GM13977 (cell line): ENCODE measurements around the gene HID1.
A peak's percentile ranks its signal among the peaks of the same experiment; 100 is the strongest.

ENCODE experiments used
- DNase-seq: peaks from one replicate; pipeline ENCODE4 v3.0.0; 2012; ENCODE audit warnings: low spot score
- CTCF ChIP-seq: IDR thresholded peaks from 2 replicates; pipeline ENCODE4 v1.5.1; 2012; ENCODE audit warnings: mild to moderate bottlenecking, control low read depth; ENCODE audit not compliant: insufficient read depth; ENCODE audit errors: extremely low read depth, missing control alignments
- in situ Hi-C: fragments of 300-500 bp; cut with MboI; formaldehyde crosslinking; loops from one replicate; pipeline ENCODE4 v1.12.0; 2022; ENCODE audit warnings: low sequenced_read_pairs, low pct_unique_long_range_greater_than_20kb, mixed read lengths, inconsistent platforms; ENCODE audit not compliant: unreplicated experiment

HID1 gene

DNA sequence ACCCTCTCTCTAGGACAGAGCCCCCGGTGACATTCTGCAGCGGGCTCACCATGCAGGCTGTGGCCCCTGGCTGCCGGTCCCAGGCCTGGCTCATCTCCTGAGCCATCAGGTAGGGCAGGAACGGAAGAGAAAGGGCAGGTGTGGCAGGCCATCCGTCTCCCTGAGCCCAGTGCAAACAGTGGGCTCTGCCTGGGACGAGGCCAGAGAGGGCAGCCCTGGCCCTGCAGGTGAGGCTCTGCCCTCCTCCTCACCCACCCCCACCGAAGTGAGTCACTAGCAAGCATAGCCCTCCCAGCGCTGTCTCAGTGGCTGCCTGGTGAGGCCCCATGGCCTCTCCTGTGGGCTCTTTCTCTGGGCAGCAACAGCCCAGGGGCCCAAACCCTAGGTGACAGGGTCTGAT is 22.4 kb downstream of the HID1 start:
- in situ Hi-C loops, result loop anchor here (10.0 kb wide), 1 partner anchor 255 kb away; the partner anchor contains the start of gene NUP85
- TF ChIP-seq CTCF, result no peak
- no peak for DNase-seq

- in situ Hi-C loops, result loop anchor here (10.0 kb wide), 1 partner anchor 255 kb away; the partner anchor contains the start of gene NUP85
- no peak for DNase-seq
- TF ChIP-seq CTCF, result no peak
These were observed 23.0 kb downstream of the HID1 start for GRCh38 chr17:74949455-74950115.

DNA sequence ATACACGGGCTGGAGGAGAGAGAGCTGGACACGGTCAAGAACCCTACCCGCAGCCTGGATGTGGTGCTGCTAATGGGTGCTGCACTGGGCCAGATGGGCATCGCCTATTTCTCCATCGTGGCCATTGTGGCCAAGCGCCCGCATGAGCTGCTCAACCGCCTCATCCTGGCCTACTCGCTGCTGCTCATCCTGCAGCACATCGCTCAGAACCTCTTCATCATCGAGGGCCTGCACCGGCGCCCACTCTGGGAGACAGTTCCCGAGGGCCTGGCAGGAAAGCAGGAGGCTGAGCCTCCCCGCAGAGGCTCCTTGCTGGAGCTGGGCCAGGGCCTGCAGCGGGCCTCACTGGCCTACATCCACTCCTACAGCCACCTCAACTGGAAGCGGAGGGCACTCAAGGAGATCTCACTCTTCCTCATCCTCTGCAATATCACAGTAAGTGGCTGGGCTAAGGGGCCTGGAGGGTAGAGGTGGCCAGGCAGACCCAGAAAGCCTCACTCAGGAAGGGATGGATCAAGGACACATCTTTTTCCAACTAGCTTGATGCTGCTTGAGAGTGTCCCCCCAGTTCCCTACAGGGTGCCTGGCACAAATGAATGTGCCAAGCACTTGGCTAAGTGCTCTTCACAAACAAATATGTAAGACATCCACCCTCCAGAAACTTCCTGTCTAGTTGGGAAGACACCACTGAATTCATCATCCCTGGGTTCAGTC is 25.4 kb downstream of the HID1 start:
- no peak for DNase-seq
- in situ Hi-C loops, result no loop called here
- TF ChIP-seq CTCF, result no peak

- in situ Hi-C loops, result no loop called here
- no peak for DNase-seq
- TF ChIP-seq CTCF, result no peak
These were observed 25.9 kb downstream of the HID1 start for GRCh38 chr17:74946641-74947040.

DNA sequence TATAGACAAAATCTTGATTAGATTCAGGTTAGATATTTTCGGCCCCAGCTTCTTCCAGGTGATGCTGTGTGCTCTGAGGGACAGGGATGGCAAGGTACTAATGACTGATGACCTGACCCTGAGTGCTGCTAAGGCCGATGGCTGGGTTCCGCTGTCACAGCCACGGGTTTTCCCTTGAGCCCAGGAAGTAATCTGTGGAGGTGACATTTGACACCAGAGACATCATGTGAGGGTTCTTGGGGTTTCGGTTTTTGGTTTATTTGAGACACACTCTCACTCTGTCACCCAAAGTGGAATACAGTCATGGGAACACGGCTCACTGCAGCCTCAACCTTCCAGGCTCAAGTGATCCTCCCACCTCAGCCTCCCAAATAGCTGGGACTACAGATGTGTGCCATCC is 27.0 kb downstream of the HID1 start:
- peak; percentile 86 for DNase-seq
- no peak for TF ChIP-seq CTCF
- in situ Hi-C loops, result no loop called here

- in situ Hi-C loops, result no loop called here
- TF ChIP-seq CTCF, result no peak
- DNase-seq, result no peak
These were observed 28.6 kb downstream of the HID1 start for GRCh38 chr17:74943808-74944522.
